ENCODE results near the gene KRT33A.

GRCh38 chr17:41396340-41396739 lies 45.7 kb upstream of the KRT33A start:
- no peak for TF ChIP-seq GATA3 (IDR thresholded peaks at IDR 0.05; ENCODE audit: low read depth, low read length)
- TF ChIP-seq GATA2 (IDR thresholded peaks at IDR 0.05; ENCODE audit: low read depth, low read length): no peak
